GM21528 (cell line): ENCODE data around the gene HOMER1.

Experiments
- ATAC-seq: cut with Tn5 transposase; IDR thresholded peaks from one replicate; pipeline ENCODE4 v1.9.1; 2021; ENCODE audit warnings: mild to moderate bottlenecking, moderate library complexity; ENCODE audit not compliant: unreplicated experiment, low FRiP score

HOMER1 gene

GRCh38 chr5:79491690-79492317 is 22.1 kb downstream of the HOMER1 start:
- ATAC-seq: no peak

- ATAC-seq: no peak
These were observed 23.5 kb downstream of the HOMER1 start for GRCh38 chr5:79490323-79490936.

GRCh38 chr5:79489773-79490172 is 24.2 kb downstream of the HOMER1 start:
- no peak for ATAC-seq

GRCh38 chr5:79488775-79489174 is 25.2 kb downstream of the HOMER1 start:
- ATAC-seq: no peak

GRCh38 chr5:79488058-79488457 is 25.9 kb downstream of the HOMER1 start:
- no peak for ATAC-seq

GRCh38 chr5:79487251-79487650 is 26.7 kb downstream of the HOMER1 start:
- no peak for ATAC-seq

- no peak for ATAC-seq
These were observed 27.8 kb downstream of the HOMER1 start for GRCh38 chr5:79486116-79486515.

- no peak for ATAC-seq
These were observed 29.2 kb downstream of the HOMER1 start for GRCh38 chr5:79484731-79485130.

GRCh38 chr5:79481574-79481973 is 32.4 kb downstream of the HOMER1 start:
- ATAC-seq: no peak

GRCh38 chr5:79480991-79481390 is 32.9 kb downstream of the HOMER1 start:
- ATAC-seq: no peak

- no peak for ATAC-seq
These were observed 38.8 kb downstream of the HOMER1 start for GRCh38 chr5:79475152-79475466.

- no peak for ATAC-seq
These were observed 39.4 kb downstream of the HOMER1 start for GRCh38 chr5:79474367-79475151.

- ATAC-seq: no peak
These were observed 42.4 kb downstream of the HOMER1 start for GRCh38 chr5:79471556-79471955.

- ATAC-seq: no peak
These were observed 49.1 kb downstream of the HOMER1 start for GRCh38 chr5:79464695-79465332.

- no peak for ATAC-seq
These were observed 49.7 kb downstream of the HOMER1 start for GRCh38 chr5:79464278-79464677.

GRCh38 chr5:79459626-79460025 is 54.3 kb downstream of the HOMER1 start:
- no peak for ATAC-seq

- ATAC-seq: no peak
These were observed 56.9 kb downstream of the HOMER1 start for GRCh38 chr5:79456890-79457583.

- no peak for ATAC-seq
These were observed 57.5 kb downstream of the HOMER1 start for GRCh38 chr5:79456400-79456799.

- ATAC-seq: no peak
These were observed 59.9 kb downstream of the HOMER1 start for GRCh38 chr5:79454043-79454442.

GRCh38 chr5:79448336-79448735 is 65.6 kb downstream of the HOMER1 start:
- ATAC-seq: no peak

- ATAC-seq: no peak
These were observed 77.1 kb downstream of the HOMER1 start for GRCh38 chr5:79436821-79437220.
